22Rv1 (cell line): ENCODE measurements around the gene MISP.

ENCODE experiments used
- CTCF ChIP-seq: fragments of 450-650 bp; IDR thresholded peaks from 2 replicates; pipeline ENCODE4 v1.5.1; 2017; ENCODE audit warnings: mild to moderate bottlenecking
- ZFX ChIP-seq: fragments of 450-650 bp; IDR thresholded peaks from 2 replicates; pipeline ENCODE4 v1.6.1; 2017; ENCODE audit warnings: antibody characterized with exemption, borderline replicate concordance

- TF ChIP-seq CTCF (no peak), ZFX (no peak)
Measured at GRCh38 chr19:731000-731399, 19.9 kb upstream of the MISP start.
